Esophagus squamous epithelium (tissue), 4 donors: Measurements from ENCODE around the gene TNPO1.

Experiments
- POLR2A ChIP-seq, 4 donors: fragments of 450-650 bp; IDR thresholded peaks; one replicate each; pipeline ENCODE4 v1.6.1; 2017; ENCODE audit warnings: antibody characterized with exemption in 4 of 4, mild to moderate bottlenecking in 4 of 4, moderate library complexity in 3 of 4
- TF ChIP-seq, protein P1 (sequence below), 6 experiments: fragments of 450-650 bp in 4 of 6; fragments of 200-600 bp in 2 of 6; sonication (generic) in 2 of 6; IDR thresholded peaks; one replicate each; pipeline ENCODE4 v1.5.1; 2016 to 2019; ENCODE audit warnings: antibody characterized with exemption in 6 of 6, mild to moderate bottlenecking in 4 of 6, moderate library complexity in 4 of 6

DNA sequence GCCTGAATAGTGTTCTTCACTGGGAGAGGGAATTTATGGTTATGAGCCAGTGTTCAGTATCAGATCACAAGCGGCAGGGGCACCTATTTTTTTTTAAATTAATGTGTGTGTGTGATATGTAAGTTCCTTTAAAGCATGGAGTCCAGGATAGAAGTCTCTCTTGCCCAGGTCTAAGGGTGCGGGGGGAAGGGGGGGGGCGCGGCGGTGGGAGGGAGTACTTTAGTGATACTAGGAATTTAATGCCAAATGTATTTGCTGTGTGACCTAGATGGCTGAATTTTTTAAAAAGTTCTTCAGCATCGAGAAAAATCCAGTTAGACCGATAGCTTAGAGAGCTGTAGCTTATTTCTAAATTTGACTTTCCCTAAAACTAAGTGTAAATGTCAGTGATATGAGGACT is 137.9 kb downstream of the TNPO1 start:
- TF ChIP-seq, protein P1, sequence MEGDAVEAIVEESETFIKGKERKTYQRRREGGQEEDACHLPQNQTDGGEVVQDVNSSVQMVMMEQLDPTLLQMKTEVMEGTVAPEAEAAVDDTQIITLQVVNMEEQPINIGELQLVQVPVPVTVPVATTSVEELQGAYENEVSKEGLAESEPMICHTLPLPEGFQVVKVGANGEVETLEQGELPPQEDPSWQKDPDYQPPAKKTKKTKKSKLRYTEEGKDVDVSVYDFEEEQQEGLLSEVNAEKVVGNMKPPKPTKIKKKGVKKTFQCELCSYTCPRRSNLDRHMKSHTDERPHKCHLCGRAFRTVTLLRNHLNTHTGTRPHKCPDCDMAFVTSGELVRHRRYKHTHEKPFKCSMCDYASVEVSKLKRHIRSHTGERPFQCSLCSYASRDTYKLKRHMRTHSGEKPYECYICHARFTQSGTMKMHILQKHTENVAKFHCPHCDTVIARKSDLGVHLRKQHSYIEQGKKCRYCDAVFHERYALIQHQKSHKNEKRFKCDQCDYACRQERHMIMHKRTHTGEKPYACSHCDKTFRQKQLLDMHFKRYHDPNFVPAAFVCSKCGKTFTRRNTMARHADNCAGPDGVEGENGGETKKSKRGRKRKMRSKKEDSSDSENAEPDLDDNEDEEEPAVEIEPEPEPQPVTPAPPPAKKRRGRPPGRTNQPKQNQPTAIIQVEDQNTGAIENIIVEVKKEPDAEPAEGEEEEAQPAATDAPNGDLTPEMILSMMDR (IDR thresholded peaks at IDR 0.05) = no peak
- TF ChIP-seq POLR2A (IDR thresholded peaks at IDR 0.05) = no peak
